Endothelial cell of umbilical vein (primary cell): ENCODE measurements around the gene LRCH2. TPM values are rescaled to one million over a fixed set of nuclear protein-coding genes. Genes with fewer than 3 reads are reported as not detected.

Source experiments
- BruUV-seq: library from RNA; stranded (reverse); fragments of 400-500 nt; replicated peaks from 2 replicates; lab custom pipeline; 2021; lab: Mats Ljungman, UMichigan
- CTCF ChIA-PET: fragments of 300-600, 350-600 bp; sonication (Branson Sonifier 250); formaldehyde crosslinking; loops from one replicate; lab custom pipeline; 2021; ENCODE audit warnings: antibody characterized with exemption, inconsistent platforms; lab: Charles Lee
- POLR2A ChIA-PET: fragments of 300-600, 350-600 bp; sonication (Branson Sonifier 250); formaldehyde crosslinking; loops from one replicate; lab custom pipeline; 2021; ENCODE audit warnings: antibody characterized with exemption, inconsistent platforms; lab: Charles Lee
- DNase-seq: peaks from one replicate; pipeline ENCODE4 v3.0.0-alpha.2; 2011; ENCODE audit warnings: low read depth, low spot score
- FAIRE-seq: peaks from 2 replicates; lab custom pipeline; 2011; peaks lifted over from hg19 to GRCh38; lab: Jason Lieb, UNC
- H2AFZ ChIP-seq: 2 replicates; pipeline ENCODE4 v1.6.0; 2012; ENCODE audit warnings: low read depth, low read length, control low read depth, inconsistent platforms
- H3K27ac ChIP-seq: 2 replicates; pipeline ENCODE4 v1.5.1; 2011; ENCODE audit warnings: low read depth, mild to moderate bottlenecking, control low read depth, low read length, moderate library complexity; ENCODE audit not compliant: insufficient read depth
- H3K27me3 ChIP-seq, 2 experiments: 2 replicates each; pipeline versions ENCODE4 v1.6.0 to v1.6.1; 2011; ENCODE audit warnings: low read length in 2 of 2, mixed read lengths in 1 of 2; ENCODE audit not compliant: control insufficient read depth in 2 of 2, insufficient read depth in 2 of 2
- H3K36me3 ChIP-seq, 2 experiments: 2 replicates in 1 of 2; 3 replicates in 1 of 2; pipeline ENCODE4 v1.5.1; 2011; ENCODE audit warnings: low read length in 2 of 2, mild to moderate bottlenecking in 1 of 2, moderate library complexity in 1 of 2; ENCODE audit not compliant: control insufficient read depth in 2 of 2, insufficient read depth in 2 of 2; ENCODE audit errors: extremely low read depth in 1 of 2
- H3K4me1 ChIP-seq: 3 replicates; pipeline ENCODE4 v1.5.1; 2011; ENCODE audit warnings: mild to moderate bottlenecking, low read length; ENCODE audit not compliant: control insufficient read depth, insufficient read depth; ENCODE audit errors: extremely low read depth
- H3K4me2 ChIP-seq: 2 replicates; pipeline ENCODE4 v1.6.1; 2011; ENCODE audit warnings: low read length, control low read depth, mixed read lengths; ENCODE audit not compliant: insufficient read depth
- H3K4me3 ChIP-seq, 3 experiments: fragments of 200-600 bp in 1 of 3; sonication (generic), shearing (Covaris generic) in 1 of 3; replicated peaks in 1 of 3; 2 replicates each; pipeline ENCODE4 v1.5.1; 2011 to 2016; ENCODE audit warnings: control low read depth in 3 of 3, low read length in 3 of 3, mild to moderate bottlenecking in 2 of 3, inconsistent platforms in 1 of 3, low read depth in 1 of 3, moderate library complexity in 1 of 3; ENCODE audit not compliant: insufficient read depth in 1 of 3
- H3K79me2 ChIP-seq: 2 replicates; pipeline ENCODE4 v1.6.0; 2012; ENCODE audit warnings: low read length, inconsistent platforms; ENCODE audit not compliant: control insufficient read depth, insufficient read depth
- H3K9ac ChIP-seq: replicated peaks from 2 replicates; pipeline ENCODE3; 2011; ENCODE audit warnings: low read length, control low read depth; ENCODE audit not compliant: insufficient read depth; ENCODE audit errors: extremely low read depth
- H3K9me1 ChIP-seq: replicated peaks from 3 replicates; pipeline ENCODE4 v1.6.0; 2011; ENCODE audit warnings: mild to moderate bottlenecking, low read length; ENCODE audit not compliant: control insufficient read depth, insufficient read depth; ENCODE audit errors: extremely low read depth
- H3K9me3 ChIP-seq: replicated peaks from 2 replicates; pipeline ENCODE4 v1.5.1; 2012; ENCODE audit warnings: low read length, inconsistent platforms; ENCODE audit not compliant: control insufficient read depth, insufficient read depth
- H4K20me1 ChIP-seq: replicated peaks from 2 replicates; pipeline ENCODE3; 2011; ENCODE audit warnings: mild to moderate bottlenecking, low read length; ENCODE audit not compliant: control insufficient read depth, insufficient read depth; ENCODE audit errors: extremely low read depth
- CTCF ChIP-seq, 2 donors: IDR thresholded peaks; 1 replicate in 1 of 2; 2 replicates in 1 of 2; pipeline ENCODE4 v1.5.1; 2011; ENCODE audit warnings: low read length in 2 of 2, mild to moderate bottlenecking in 2 of 2, moderate library complexity in 2 of 2, control low read depth in 1 of 2, inconsistent platforms in 1 of 2, low read depth in 1 of 2; ENCODE audit not compliant: insufficient read depth in 1 of 2; ENCODE audit errors: extremely low read depth in 1 of 2
- EZH2 ChIP-seq: IDR thresholded peaks from 2 replicates; pipeline ENCODE4 v1.6.1; 2012; ENCODE audit warnings: borderline replicate concordance, low read depth, mild to moderate bottlenecking, moderate library complexity, low read length, inconsistent platforms; ENCODE audit not compliant: severe bottlenecking
- FOS ChIP-seq: IDR thresholded peaks from 2 replicates; pipeline ENCODE4 v1.6.1; 2011; ENCODE audit warnings: mild to moderate bottlenecking, low read length, moderate library complexity, borderline replicate concordance; ENCODE audit not compliant: insufficient read depth
- GATA2 ChIP-seq: IDR thresholded peaks from 2 replicates; pipeline ENCODE4 v1.7.0; 2011; ENCODE audit warnings: low read depth, mild to moderate bottlenecking, moderate library complexity, mixed read lengths, low read length; ENCODE audit not compliant: insufficient read length, insufficient read depth
- JUN ChIP-seq: IDR thresholded peaks from 2 replicates; pipeline ENCODE4 v1.6.1; 2011; ENCODE audit warnings: borderline replicate concordance, low read depth; ENCODE audit not compliant: insufficient read length, insufficient read depth
- MYC ChIP-seq: IDR thresholded peaks from one replicate; pipeline ENCODE4 v1.6.1; 2011; ENCODE audit warnings: mild to moderate bottlenecking, low read depth, low read length
- POLR2A ChIP-seq: IDR thresholded peaks from 2 replicates; pipeline ENCODE4 v1.6.1; 2012; ENCODE audit warnings: low read depth, mild to moderate bottlenecking, control low read depth, low read length
- POLR2AphosphoS5 ChIP-seq: IDR thresholded peaks from 2 replicates; pipeline ENCODE4 v1.6.1; 2012; ENCODE audit warnings: low read depth, mild to moderate bottlenecking, control low read depth, low read length, moderate library complexity; ENCODE audit not compliant: insufficient read depth
- dilution Hi-C: fragments of 300-500 bp; cut with MboI; formaldehyde crosslinking; loops from one replicate; pipeline ENCODE4 v1.15.0; 2019; ENCODE audit warnings: low sequenced_read_pairs; ENCODE audit not compliant: extremely low pct_ligation_motif_present
- intact Hi-C: fragments of 100-400 bp; cut with micrococcal nuclease; formaldehyde crosslinking; loops from one replicate; pipeline ENCODE4 v1.10.0; 2022
- polyA plus RNA-seq, 4 experiments: library from polyadenylated mRNA; depleted of rRNA in 3 of 4; stranded (reverse) in 3 of 4; unstranded in 1 of 4; fragments of >200 nt; gene quantifications; 2 replicates each; pipeline versions ENCODE4 v1.2.1 to v1.2.3, GENCODE V29; 2011 to 2012; ENCODE audit warnings: missing spikeins in 1 of 4
- total RNA-seq: library from RNA; stranded (reverse); gene quantifications from 2 replicates; pipeline ENCODE4 v1.2.3, GENCODE V29; 2021
- TF ChIP-seq, protein P1 (sequence below): IDR thresholded peaks from 2 replicates; pipeline ENCODE4 v1.6.1; 2011; ENCODE audit not compliant: insufficient read depth, insufficient read length

The LRCH2 gene
- total and polyA plus RNA-seq, 2 donors (not counting 3 experiments of a cell fraction or from before 2014, with no cell fraction given): 1.1 to 4.6 TPM

DNA sequence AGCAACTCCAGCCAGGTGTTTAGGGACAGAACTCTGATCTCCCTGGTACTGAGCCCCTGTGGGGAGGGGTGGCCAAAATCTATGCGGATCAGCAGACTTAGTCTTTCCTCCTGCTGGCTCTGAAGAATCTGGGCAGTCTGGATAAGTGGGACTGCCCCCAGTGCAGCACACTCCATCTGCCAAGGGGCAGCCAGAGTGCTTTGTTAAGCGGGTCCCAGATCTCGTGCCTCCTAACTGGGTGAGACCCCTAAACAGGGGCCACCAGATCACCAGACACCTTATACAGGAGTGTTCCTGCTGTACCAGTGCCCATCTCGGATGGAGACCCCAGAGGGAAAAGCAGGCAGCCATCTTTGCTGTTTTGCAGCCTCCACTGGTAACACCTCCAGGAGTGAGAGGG is 135.0 kb downstream of the LRCH2 start:
- DNase-seq (no peak), FAIRE-seq (no peak)
- Histone ChIP-seq H3K79me2 (no peaks in the 10 kb centered on the region), H3K9ac (no peak overlapping the region), H4K20me1 (no peaks in the 10 kb centered on the region), H3K36me3 (no peaks in the 10 kb centered on the region), H3K4me3 (no peak overlapping the region), H3K9me3 (no peaks in the 10 kb centered on the region), H3K27me3 (no peaks in the 10 kb centered on the region), H3K4me1 (no peaks in the 10 kb centered on the region), H3K27ac (no peak overlapping the region), H3K4me2 (no peak overlapping the region), H3K9me1 (no peaks in the 10 kb centered on the region), H2AFZ (no peak overlapping the region)
- CTCF ChIA-PET: no interaction called here
- intact Hi-C loops: no loop called here
- POLR2A ChIA-PET: no interaction called here
- dilution Hi-C loops: no loop called here
- TF ChIP-seq GATA2: no peak
- no peak for TF ChIP-seq EZH2
- no peak for TF ChIP-seq POLR2A
- TF ChIP-seq POLR2AphosphoS5: no peak
- TF ChIP-seq CTCF (IDR thresholded peaks at IDR 0.05; ENCODE audit: extremely low read depth in 1 of 2, insufficient read depth in 1 of 2, low read depth in 1 of 2, low read length in 2 of 2): no peak
- TF ChIP-seq JUN: no peak
- TF ChIP-seq MYC: no peak
- TF ChIP-seq, protein P1, sequence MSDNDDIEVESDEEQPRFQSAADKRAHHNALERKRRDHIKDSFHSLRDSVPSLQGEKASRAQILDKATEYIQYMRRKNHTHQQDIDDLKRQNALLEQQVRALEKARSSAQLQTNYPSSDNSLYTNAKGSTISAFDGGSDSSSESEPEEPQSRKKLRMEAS: no peak
- no peak for TF ChIP-seq FOS
- no TSS peak for BruUV-seq
